Keratinocyte (primary cell): ENCODE results near the gene PPM1H. TPM values are rescaled to one million over a fixed set of nuclear protein-coding genes. Genes with fewer than 3 reads are reported as not detected.

Experiments
- DNase-seq: peaks from one replicate; pipeline ENCODE4 v3.0.0-alpha.2; 2011; ENCODE audit warnings: low read depth, missing footprints, low spot score
- FAIRE-seq: peaks from 2 replicates; lab custom pipeline; 2011; peaks lifted over from hg19 to GRCh38; lab: Jason Lieb, UNC
- H2AFZ ChIP-seq: 2 replicates; pipeline ENCODE4 v1.6.0; 2012; ENCODE audit warnings: low read length, control low read depth, inconsistent platforms; ENCODE audit not compliant: control insufficient read depth
- H3K27ac ChIP-seq: 2 replicates; pipeline ENCODE4 v1.5.1; 2011; ENCODE audit warnings: low read length; ENCODE audit not compliant: control insufficient read depth, insufficient read depth
- H3K27me3 ChIP-seq: 3 replicates; pipeline ENCODE4 v1.6.0; 2011; ENCODE audit warnings: low read length; ENCODE audit not compliant: control insufficient read depth, insufficient read depth; ENCODE audit errors: extremely low read depth
- H3K36me3 ChIP-seq, 2 experiments: 2 replicates in 1 of 2; 3 replicates in 1 of 2; pipeline ENCODE4 v1.5.1; 2011; ENCODE audit warnings: low read length in 2 of 2, mild to moderate bottlenecking in 1 of 2; ENCODE audit not compliant: control insufficient read depth in 2 of 2, insufficient read depth in 2 of 2; ENCODE audit errors: extremely low read depth in 1 of 2
- H3K4me1 ChIP-seq: 3 replicates; pipeline ENCODE4 v1.5.1; 2011; ENCODE audit warnings: low read length; ENCODE audit not compliant: control insufficient read depth, insufficient read depth; ENCODE audit errors: extremely low read depth
- H3K4me2 ChIP-seq: 3 replicates; pipeline ENCODE4 v1.6.0; 2011; ENCODE audit warnings: low read depth, low read length; ENCODE audit not compliant: control insufficient read depth, insufficient read depth; ENCODE audit errors: extremely low read depth
- H3K4me3 ChIP-seq, 3 experiments: fragments of 200-600 bp in 1 of 3; sonication (generic) in 1 of 3; 2 replicates in 2 of 3; 3 replicates in 1 of 3; pipeline ENCODE4 v1.5.1; 2011 to 2016; ENCODE audit warnings: low read length in 3 of 3, mild to moderate bottlenecking in 3 of 3, control low read depth in 2 of 3, inconsistent platforms in 1 of 3, low read depth in 1 of 3, mixed read lengths in 1 of 3, mixed run types in 1 of 3, moderate library complexity in 1 of 3; ENCODE audit not compliant: control insufficient read depth in 2 of 3, insufficient read depth in 2 of 3; ENCODE audit errors: extremely low read depth in 1 of 3
- H3K79me2 ChIP-seq: 2 replicates; pipeline ENCODE4 v1.6.0; 2012; ENCODE audit warnings: low read length; ENCODE audit not compliant: control insufficient read depth, insufficient read depth
- H3K9ac ChIP-seq: 3 replicates; pipeline ENCODE4 v1.6.0; 2011; ENCODE audit warnings: low read length; ENCODE audit not compliant: control insufficient read depth, insufficient read depth; ENCODE audit errors: extremely low read depth
- H3K9me1 ChIP-seq: 3 replicates; pipeline ENCODE4 v1.6.0; 2011; ENCODE audit warnings: low read length; ENCODE audit not compliant: control insufficient read depth, insufficient read depth; ENCODE audit errors: extremely low read depth
- H3K9me3 ChIP-seq: 2 replicates; pipeline ENCODE4 v1.5.1; 2012; ENCODE audit warnings: low read depth, low read length; ENCODE audit not compliant: control insufficient read depth
- H4K20me1 ChIP-seq: 3 replicates; pipeline ENCODE4 v1.6.0; 2011; ENCODE audit warnings: low read length; ENCODE audit not compliant: control insufficient read depth, insufficient read depth; ENCODE audit errors: extremely low read depth
- CTCF ChIP-seq, 3 experiments: IDR thresholded peaks in 1 of 3; conservative IDR thresholded peaks in 1 of 3; optimal IDR thresholded peaks in 1 of 3; 2 replicates in 2 of 3; 3 replicates in 1 of 3; pipeline versions ENCODE3 to v1.5.1; 2011; ENCODE audit warnings: low read length in 3 of 3, mild to moderate bottlenecking in 3 of 3, moderate library complexity in 2 of 3, control low read depth in 1 of 3, inconsistent platforms in 1 of 3; ENCODE audit not compliant: insufficient read depth in 2 of 3; ENCODE audit errors: extremely low read depth in 1 of 3
- EZH2 ChIP-seq: IDR thresholded peaks from one replicate; pipeline ENCODE4 v1.6.1; 2012; ENCODE audit warnings: inconsistent platforms, mild to moderate bottlenecking, low read length, moderate library complexity
- dilution Hi-C: fragments of 300-500 bp; cut with MboI; formaldehyde crosslinking; loops from one replicate; pipeline ENCODE4 v1.7.0; 2020; ENCODE audit warnings: low sequenced_read_pairs; ENCODE audit not compliant: extremely low pct_ligation_motif_present
- polyA plus RNA-seq, 5 experiments: library from polyadenylated mRNA; depleted of rRNA in 3 of 5; stranded (reverse) in 3 of 5; stranded (forward) in 1 of 5; unstranded in 1 of 5; fragments of >200 nt; gene quantifications; 1 replicate in 1 of 5; 2 replicates in 3 of 5; 3 replicates in 1 of 5; pipeline versions ENCODE4 v1.2.1 to v1.2.3, GENCODE V29; 2011 to 2012; ENCODE audit warnings: missing spikeins in 2 of 5, low read depth in 1 of 5, low replicate concordance in 1 of 5

PPM1H gene
- polyA plus RNA-seq, 1 donor (not counting 4 experiments of a cell fraction or from before 2014, with no cell fraction given), result 0.09 TPM

- Histone ChIP-seq H3K36me3 (no peaks in the 10 kb centered on the region), H2AFZ (no peak overlapping the region), H3K79me2 (no peaks in the 10 kb centered on the region), H3K9me3 (no peaks in the 10 kb centered on the region), H3K4me2 (no peak overlapping the region), H4K20me1 (no peaks in the 10 kb centered on the region), H3K9ac (no peak overlapping the region), H3K27me3 (no peaks in the 10 kb centered on the region), H3K9me1 (no peaks in the 10 kb centered on the region), H3K27ac (no peak overlapping the region), H3K4me3 (no peak overlapping the region), H3K4me1 (no peaks in the 10 kb centered on the region)
- DNase-seq (no peak), FAIRE-seq (no peak)
- dilution Hi-C loops, result no loop called here
- TF ChIP-seq CTCF (optimal IDR thresholded peaks at IDR 0.05 in 1 of 3, IDR thresholded peaks at IDR 0.05 in 1 of 3, conservative IDR thresholded peaks at IDR 0.05 in 1 of 3; ENCODE audit: extremely low read depth in 1 of 3, insufficient read depth in 2 of 3, low read length in 3 of 3), result no peak
- no peak for TF ChIP-seq EZH2
Measured at GRCh38 chr12:62912644-62913043, 22.3 kb downstream of the PPM1H start.

GRCh38 chr12:62911286-62911685 lies 23.7 kb downstream of the PPM1H start:
- H3K36me3 ChIP-seq, result no peaks in the 10 kb centered on the region
- no peaks in the 10 kb centered on the region for H3K27me3 ChIP-seq
- H3K4me1 ChIP-seq, result no peaks in the 10 kb centered on the region
- H3K9me1 ChIP-seq, result no peaks in the 10 kb centered on the region
- H3K4me2 ChIP-seq, result no peak overlapping the region
- H3K9me3 ChIP-seq, result no peaks in the 10 kb centered on the region
- DNase-seq (no peak), FAIRE-seq (no peak)
- no peak for TF ChIP-seq EZH2
- TF ChIP-seq CTCF (optimal IDR thresholded peaks at IDR 0.05 in 1 of 3, IDR thresholded peaks at IDR 0.05 in 1 of 3, conservative IDR thresholded peaks at IDR 0.05 in 1 of 3; ENCODE audit: extremely low read depth in 1 of 3, insufficient read depth in 2 of 3, low read length in 3 of 3), result no peak
- no peak overlapping the region for H3K9ac ChIP-seq
- H3K79me2 ChIP-seq, result no peaks in the 10 kb centered on the region
- dilution Hi-C loops, result no loop called here
- H3K27ac ChIP-seq, result no peak overlapping the region
- no peaks in the 10 kb centered on the region for H4K20me1 ChIP-seq
- H3K4me3 ChIP-seq, result no peak overlapping the region
- no peak overlapping the region for H2AFZ ChIP-seq
